ENCODE results near the gene TIGD1.

TIGD1 gene

GRCh38 chr2:232511336-232511890 lies 38.9 kb downstream of the TIGD1 start:
- no peak for DNase-seq (ENCODE audit: low spot score)
- TF ChIP-seq, protein P1, sequence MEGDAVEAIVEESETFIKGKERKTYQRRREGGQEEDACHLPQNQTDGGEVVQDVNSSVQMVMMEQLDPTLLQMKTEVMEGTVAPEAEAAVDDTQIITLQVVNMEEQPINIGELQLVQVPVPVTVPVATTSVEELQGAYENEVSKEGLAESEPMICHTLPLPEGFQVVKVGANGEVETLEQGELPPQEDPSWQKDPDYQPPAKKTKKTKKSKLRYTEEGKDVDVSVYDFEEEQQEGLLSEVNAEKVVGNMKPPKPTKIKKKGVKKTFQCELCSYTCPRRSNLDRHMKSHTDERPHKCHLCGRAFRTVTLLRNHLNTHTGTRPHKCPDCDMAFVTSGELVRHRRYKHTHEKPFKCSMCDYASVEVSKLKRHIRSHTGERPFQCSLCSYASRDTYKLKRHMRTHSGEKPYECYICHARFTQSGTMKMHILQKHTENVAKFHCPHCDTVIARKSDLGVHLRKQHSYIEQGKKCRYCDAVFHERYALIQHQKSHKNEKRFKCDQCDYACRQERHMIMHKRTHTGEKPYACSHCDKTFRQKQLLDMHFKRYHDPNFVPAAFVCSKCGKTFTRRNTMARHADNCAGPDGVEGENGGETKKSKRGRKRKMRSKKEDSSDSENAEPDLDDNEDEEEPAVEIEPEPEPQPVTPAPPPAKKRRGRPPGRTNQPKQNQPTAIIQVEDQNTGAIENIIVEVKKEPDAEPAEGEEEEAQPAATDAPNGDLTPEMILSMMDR (IDR thresholded peaks at IDR 0.05; ENCODE audit: extremely low read depth, missing control alignments), result no peak

DNA sequence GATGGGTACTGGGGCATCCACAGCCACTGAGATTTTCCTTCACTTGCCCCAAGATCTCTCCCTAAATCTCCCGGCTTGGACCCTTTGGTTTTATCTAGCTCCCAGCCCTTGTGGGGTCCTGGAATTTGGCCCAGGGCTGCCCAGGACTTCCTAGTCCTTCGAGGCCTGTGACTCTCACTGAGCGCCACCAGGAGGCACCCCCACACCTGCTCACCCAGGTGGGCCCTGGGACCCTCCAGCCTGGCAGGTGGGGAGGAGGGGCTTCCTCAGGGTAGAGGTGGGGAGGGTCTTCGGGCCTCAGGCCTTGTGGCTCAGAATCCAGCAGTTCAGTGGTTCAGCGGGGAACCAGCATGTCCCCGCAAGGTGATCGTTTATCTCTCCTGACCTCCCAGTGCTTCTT lies 42.1 kb downstream of the TIGD1 start:
- TF ChIP-seq, protein P1 (IDR thresholded peaks at IDR 0.05; ENCODE audit: extremely low read depth, missing control alignments), result no peak
- no peak for DNase-seq (ENCODE audit: low spot score)

- TF ChIP-seq, protein P1 (IDR thresholded peaks at IDR 0.05; ENCODE audit: extremely low read depth, missing control alignments), result no peak
- no peak for DNase-seq (ENCODE audit: low spot score)
Measured at GRCh38 chr2:232506709-232507108, 43.6 kb downstream of the TIGD1 start.

DNA sequence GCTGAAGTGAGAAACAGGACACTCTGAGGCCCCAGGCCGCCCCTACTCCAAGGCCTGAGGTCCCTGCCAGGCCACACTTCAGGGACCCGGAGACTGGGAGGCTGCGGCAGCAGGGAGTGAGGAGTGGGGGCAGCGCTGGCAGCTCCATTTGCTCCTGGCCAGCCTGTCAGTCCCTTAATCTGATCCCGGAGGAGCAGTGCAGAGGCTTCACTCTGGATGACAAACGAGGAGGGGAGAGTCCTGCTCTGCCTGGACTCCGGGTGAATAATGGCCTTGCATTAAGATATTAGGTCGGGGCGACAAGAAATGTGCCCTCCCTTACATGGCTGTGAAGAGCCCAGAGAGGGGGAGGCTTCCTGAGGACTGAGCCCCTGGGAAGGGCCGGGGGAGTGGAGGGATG lies 44.5 kb downstream of the TIGD1 start:
- TF ChIP-seq, protein P1 (IDR thresholded peaks at IDR 0.05; ENCODE audit: extremely low read depth, missing control alignments), result no peak
- DNase-seq (ENCODE audit: low spot score), result no peak

DNA sequence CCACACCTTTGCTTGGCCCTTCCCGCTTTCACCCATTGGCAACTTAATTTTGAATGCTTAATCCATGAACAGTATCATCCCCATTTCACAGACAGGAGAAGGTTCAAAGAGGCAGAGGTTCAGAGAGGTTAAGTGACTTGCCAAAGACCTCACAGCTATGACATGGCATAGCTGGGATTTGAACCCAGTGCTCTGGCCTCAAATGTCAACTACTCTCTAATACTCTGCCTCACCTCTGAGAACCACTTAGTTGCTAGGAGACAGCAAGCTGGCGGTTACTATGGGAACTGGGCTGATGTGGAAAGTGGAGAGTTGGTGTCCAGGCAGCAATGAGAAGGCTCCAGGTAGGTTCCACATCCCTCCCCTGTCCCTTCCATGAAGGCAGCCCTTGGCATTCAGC lies 45.9 kb downstream of the TIGD1 start:
- no peak for DNase-seq (ENCODE audit: low spot score)
- TF ChIP-seq, protein P1 (IDR thresholded peaks at IDR 0.05; ENCODE audit: extremely low read depth, missing control alignments), result no peak

- TF ChIP-seq, protein P1 (IDR thresholded peaks at IDR 0.05; ENCODE audit: extremely low read depth, missing control alignments), result no peak
- DNase-seq (ENCODE audit: low spot score), result no peak
Measured at GRCh38 chr2:232503809-232504323, 46.5 kb downstream of the TIGD1 start.

DNA sequence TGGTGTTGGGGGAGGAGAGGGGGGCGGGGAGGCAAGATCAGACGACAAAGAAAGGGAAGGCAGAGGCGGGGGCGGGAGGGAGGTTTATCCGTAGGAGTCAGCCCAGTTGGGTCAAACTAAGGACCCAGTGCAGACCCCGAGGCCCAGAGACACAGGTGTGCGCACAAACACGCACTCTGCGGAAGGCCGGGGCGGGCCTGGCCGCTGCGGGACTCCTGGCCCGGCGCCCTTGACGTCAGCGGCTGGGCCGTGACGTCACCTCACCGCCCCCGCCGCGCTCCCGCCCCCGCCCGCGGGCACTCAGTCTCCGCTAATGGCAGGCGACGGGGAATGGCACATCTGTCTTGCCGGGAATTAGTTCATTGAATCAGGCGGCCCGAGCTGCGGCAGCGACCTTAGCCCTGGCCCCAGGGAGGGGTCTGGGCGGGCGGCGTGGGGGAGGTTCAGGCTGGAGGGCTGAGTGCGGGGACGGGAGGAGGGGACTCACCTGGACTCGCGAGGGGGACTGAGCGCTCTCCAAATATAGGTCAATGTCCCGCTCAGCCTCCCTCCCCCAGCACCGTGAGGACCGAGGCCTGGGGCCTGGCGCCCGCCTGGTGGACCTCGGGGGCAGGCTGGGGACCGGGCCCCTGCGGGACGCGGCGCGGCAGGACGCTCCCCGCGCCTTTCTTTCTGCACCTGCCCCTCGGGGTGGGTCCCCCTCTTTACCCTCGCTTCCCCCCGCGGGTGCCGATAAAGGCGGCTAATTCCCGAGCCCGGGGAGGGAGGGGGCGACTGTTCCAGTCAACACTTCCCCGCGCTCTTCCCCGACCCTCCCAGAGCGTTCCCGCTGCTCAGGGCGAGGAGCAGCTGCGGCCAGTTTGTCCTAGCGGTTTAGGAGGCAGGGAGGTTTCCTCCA lies 47.2 kb downstream of the TIGD1 start:
- TF ChIP-seq, protein P1 (IDR thresholded peaks at IDR 0.05; ENCODE audit: extremely low read depth, missing control alignments), result no peak
- DNase-seq (ENCODE audit: low spot score), result no peak
